ENCODE results near the gene TRPM2. TPM values are rescaled to one million over a fixed set of nuclear protein-coding genes. Genes with fewer than 3 reads are reported as not detected.

The TRPM2 gene
- polyA plus RNA-seq, 1 donor: 1.5 TPM

- DNase-seq (ENCODE audit: low read depth): no peak
Measured at GRCh38 chr21:44482581-44483287, 129.3 kb downstream of the TRPM2 start.

GRCh38 chr21:44483288-44484237, 130.1 kb downstream of the TRPM2 start:
- DNase-seq (ENCODE audit: low read depth): no peak

- DNase-seq (ENCODE audit: low read depth): no peak
Measured at GRCh38 chr21:44484498-44485253, 131.3 kb downstream of the TRPM2 start.

GRCh38 chr21:44485254-44485793, 131.9 kb downstream of the TRPM2 start:
- no peak for DNase-seq (ENCODE audit: low read depth)

- no peak for DNase-seq (ENCODE audit: low read depth)
Measured at GRCh38 chr21:44485796-44486195, 132.4 kb downstream of the TRPM2 start.

- DNase-seq (ENCODE audit: low read depth): no peak
Measured at GRCh38 chr21:44486302-44486701, 132.9 kb downstream of the TRPM2 start.

GRCh38 chr21:44487831-44488230, 134.4 kb downstream of the TRPM2 start:
- DNase-seq (ENCODE audit: low read depth): no peak

GRCh38 chr21:44489962-44490361, 136.5 kb downstream of the TRPM2 start:
- no peak for DNase-seq (ENCODE audit: low read depth)

GRCh38 chr21:44490405-44490804, 137.0 kb downstream of the TRPM2 start:
- no peak for DNase-seq (ENCODE audit: low read depth)

GRCh38 chr21:44490816-44491215, 137.4 kb downstream of the TRPM2 start:
- no peak for DNase-seq (ENCODE audit: low read depth)

Other genes with a start within 250 kb of the TRPM2 start
- gene PWP2, start 246.2 kb upstream of the TRPM2 start, polyA plus RNA-seq (ENCODE audit: insufficient read length): 1.6 TPM
- 13.9 TPM for gene GATD3, start 219.9 kb upstream of the TRPM2 start, polyA plus RNA-seq (ENCODE audit: insufficient read length)
- gene ICOSLG, start 112.7 kb upstream of the TRPM2 start, polyA plus RNA-seq (ENCODE audit: insufficient read length): 6.3 TPM
- not detected for gene DNMT3L, start 91.7 kb upstream of the TRPM2 start, polyA plus RNA-seq (ENCODE audit: insufficient read length)
- not detected for gene AIRE, start 67.7 kb upstream of the TRPM2 start, polyA plus RNA-seq (ENCODE audit: insufficient read length)
- gene PFKL, start 53.6 kb upstream of the TRPM2 start, polyA plus RNA-seq (ENCODE audit: insufficient read length): 49.5 TPM
- 16.5 TPM for gene CFAP410, start 14.2 kb upstream of the TRPM2 start, polyA plus RNA-seq (ENCODE audit: insufficient read length)
- gene LRRC3, start 101.9 kb downstream of the TRPM2 start, polyA plus RNA-seq (ENCODE audit: insufficient read length): 2.2 TPM
- gene KRTAP10-1, start 186.6 kb downstream of the TRPM2 start, polyA plus RNA-seq (ENCODE audit: insufficient read length): not detected
- not detected for gene KRTAP10-2, start 197.9 kb downstream of the TRPM2 start, polyA plus RNA-seq (ENCODE audit: insufficient read length)
- not detected for gene KRTAP10-3, start 205.2 kb downstream of the TRPM2 start, polyA plus RNA-seq (ENCODE audit: insufficient read length)
- not detected for gene KRTAP10-4, start 220.1 kb downstream of the TRPM2 start, polyA plus RNA-seq (ENCODE audit: insufficient read length)
- gene KRTAP10-5, start 227.0 kb downstream of the TRPM2 start, polyA plus RNA-seq (ENCODE audit: insufficient read length): not detected
- not detected for gene KRTAP10-6, start 238.9 kb downstream of the TRPM2 start, polyA plus RNA-seq (ENCODE audit: insufficient read length)
- not detected for gene KRTAP10-7, start 247.0 kb downstream of the TRPM2 start, polyA plus RNA-seq (ENCODE audit: insufficient read length)